HG02852 (cell line): Measurements from ENCODE around the gene ZFYVE28.
A peak's percentile ranks its signal among the peaks of the same experiment; 100 is the strongest.

ENCODE experiments used
- ATAC-seq: cut with Tn5 transposase; IDR thresholded peaks from one replicate; pipeline ENCODE4 v1.9.1; 2021; ENCODE audit warnings: mild to moderate bottlenecking, moderate library complexity; ENCODE audit not compliant: unreplicated experiment

The ZFYVE28 gene

DNA sequence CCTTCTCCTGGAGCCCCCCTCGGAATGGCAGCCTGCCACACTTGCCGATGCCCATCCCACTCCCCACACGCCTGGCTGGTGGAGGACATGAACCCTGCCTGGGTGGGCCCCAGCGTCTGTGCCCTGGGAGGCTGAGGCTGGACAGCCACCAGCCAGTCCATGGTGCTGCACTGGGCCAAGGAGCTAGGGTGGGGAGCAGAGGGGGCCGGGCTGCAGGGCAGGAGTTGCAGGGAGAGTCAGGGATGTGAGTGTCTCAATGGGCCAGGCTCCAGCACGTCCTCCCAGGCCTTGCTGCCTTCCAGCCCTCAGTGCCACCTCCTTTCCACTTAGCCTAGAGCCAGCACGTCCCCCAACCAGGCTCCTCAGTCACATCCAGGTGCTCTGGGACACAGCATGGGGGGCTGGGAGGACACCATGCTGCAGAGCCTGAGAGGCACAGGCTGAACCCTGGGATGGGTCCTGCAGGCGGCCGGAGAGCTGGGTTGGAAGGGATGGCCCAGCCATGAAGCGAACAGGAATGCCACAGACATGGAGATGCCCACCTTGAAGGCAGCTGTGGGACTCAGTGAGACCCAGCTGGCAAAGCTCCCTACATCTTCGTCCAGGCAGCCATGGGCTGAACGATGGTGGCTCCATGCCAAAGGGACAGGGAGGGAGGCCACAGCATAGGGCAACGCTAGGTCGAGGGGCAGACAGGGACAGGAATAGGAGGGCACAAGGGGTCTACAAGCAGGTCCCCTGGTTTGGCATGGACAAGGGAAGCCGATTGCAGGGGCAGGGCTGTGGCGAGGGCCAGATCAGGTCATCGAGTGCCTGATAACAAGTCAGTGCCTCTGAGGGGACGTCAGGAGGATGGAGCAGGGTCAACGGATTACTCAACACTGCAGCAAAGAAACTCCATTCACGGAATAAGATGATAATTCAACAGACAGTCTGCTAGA is 126.5 kb downstream of the ZFYVE28 start:
- ATAC-seq = no peak

GRCh38 chr4:2290974-2291704 is 127.3 kb downstream of the ZFYVE28 start:
- no peak for ATAC-seq

- ATAC-seq = no peak
These were observed 128.0 kb downstream of the ZFYVE28 start for GRCh38 chr4:2290488-2290887.

GRCh38 chr4:2289955-2290333 is 128.5 kb downstream of the ZFYVE28 start:
- no peak for ATAC-seq

GRCh38 chr4:2289311-2289954 is 129.0 kb downstream of the ZFYVE28 start:
- no peak for ATAC-seq

GRCh38 chr4:2288051-2288541 is 130.3 kb downstream of the ZFYVE28 start:
- no peak for ATAC-seq

DNA sequence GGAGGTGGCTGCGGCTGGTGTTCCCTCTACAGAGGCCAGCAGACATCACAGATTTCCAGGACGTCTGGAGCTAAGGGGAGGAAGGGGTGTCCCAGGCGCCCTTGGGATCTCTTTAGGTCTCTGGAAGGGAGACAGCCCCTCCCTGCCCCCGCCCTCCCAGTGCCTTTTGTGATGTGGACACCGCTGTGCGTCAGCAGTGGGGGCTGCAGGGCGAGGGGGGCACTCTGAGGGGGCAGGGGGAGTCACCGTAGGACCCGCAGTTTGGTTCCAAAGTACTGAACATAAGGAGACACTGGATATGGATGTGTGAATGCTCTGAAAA is 130.9 kb downstream of the ZFYVE28 start:
- no peak for ATAC-seq

DNA sequence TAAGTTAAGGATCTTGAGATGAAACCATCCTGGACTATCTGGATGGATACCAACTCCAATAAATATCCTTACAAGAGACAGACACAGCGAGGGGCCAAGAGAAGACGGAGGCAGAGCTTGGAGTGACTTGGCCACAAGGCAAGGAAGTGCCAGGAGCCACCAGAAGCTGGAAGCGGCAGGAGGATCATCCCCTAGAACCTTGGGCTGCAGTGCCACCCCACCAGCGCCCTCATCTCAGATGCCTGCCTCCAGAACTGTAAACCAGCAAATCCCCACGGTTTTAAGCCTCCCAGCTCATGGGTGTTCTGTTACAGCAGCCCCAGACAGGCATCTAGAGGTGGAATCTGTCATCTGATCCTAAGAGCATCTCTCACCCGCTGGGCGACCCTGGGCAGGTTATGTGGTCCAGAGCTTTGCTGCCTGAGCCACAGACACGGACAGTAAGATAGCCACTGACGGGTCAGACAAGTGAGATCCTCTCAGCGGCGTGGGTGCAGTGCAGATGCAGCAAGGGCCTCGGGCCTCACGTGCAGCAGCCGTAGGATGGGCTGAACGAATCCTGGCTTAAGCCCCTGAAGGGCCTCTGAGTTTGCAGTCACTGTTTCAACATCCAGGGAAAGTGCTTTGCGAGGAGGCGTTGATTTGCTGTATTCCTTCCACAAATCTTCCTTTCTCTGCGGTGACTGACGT is 131.4 kb downstream of the ZFYVE28 start:
- ATAC-seq = no peak

DNA sequence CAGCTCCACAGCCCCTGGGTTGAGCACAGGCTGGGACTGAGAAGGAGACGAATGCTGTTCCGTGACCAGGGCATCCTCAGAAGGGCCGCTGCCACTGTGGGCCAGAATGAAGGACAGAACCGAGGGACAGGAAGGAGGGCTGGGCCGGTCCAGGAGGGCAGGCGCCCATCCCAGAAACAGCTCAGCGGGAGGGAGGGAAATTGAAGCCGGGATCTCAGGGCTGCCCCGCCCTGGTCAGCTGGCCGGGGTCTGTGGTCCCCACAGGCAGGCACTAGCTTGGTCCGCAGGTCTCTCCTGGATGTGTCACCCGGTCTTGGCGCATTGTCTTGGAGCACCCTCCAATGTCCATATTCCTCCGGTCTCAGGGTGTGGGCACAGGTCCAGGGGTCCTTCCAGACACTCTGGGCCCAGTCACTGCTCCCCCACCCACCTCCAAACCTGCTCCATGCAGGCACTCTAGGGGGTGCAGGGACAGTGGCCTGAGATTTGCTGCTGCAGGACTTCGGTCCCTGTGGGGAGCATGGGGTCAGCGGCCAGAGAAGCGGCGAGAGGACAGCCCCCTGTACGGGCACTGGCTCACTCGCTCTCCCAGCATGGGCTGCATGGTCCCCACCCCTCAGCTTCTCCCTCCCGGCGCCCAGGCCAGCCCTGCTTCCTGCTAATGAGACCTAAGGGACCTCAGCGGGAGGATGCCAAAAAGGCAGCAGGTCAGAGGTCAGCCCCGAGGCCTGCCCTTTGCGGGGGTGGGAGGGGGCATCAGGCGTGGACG is 132.6 kb downstream of the ZFYVE28 start:
- ATAC-seq = no peak

DNA sequence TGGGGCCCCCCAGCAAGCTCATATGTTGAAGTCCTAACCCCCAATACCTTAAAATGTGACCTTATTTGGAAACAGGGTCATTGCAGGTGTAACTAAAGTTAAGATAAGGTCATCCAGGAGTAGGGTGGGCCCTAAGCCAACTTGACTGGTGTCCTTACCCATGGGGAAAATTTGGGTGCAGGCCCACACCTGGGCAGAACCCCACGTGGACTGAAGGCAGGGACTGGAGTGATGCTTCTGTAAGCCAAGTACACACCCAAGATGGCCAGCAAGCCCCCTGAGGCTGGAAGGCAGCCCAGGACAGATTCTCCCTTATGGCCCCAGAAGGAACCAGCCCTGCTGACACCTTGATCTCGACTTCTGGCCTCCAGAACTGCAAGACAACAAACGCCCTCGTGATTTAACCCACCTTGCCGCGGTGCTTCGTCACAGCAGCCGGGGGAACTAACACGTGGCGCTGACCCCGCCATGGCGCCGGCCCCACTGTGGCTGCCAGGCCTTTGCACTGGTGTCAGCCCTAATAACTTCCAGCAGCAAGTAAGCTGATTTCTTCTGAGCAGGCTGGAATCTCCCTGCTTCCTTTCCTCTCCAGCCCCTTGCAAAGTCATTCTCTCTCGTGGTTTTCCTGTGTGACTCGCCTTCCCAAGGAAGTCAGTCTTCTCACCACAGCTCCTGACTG is 133.4 kb downstream of the ZFYVE28 start:
- ATAC-seq = no peak

DNA sequence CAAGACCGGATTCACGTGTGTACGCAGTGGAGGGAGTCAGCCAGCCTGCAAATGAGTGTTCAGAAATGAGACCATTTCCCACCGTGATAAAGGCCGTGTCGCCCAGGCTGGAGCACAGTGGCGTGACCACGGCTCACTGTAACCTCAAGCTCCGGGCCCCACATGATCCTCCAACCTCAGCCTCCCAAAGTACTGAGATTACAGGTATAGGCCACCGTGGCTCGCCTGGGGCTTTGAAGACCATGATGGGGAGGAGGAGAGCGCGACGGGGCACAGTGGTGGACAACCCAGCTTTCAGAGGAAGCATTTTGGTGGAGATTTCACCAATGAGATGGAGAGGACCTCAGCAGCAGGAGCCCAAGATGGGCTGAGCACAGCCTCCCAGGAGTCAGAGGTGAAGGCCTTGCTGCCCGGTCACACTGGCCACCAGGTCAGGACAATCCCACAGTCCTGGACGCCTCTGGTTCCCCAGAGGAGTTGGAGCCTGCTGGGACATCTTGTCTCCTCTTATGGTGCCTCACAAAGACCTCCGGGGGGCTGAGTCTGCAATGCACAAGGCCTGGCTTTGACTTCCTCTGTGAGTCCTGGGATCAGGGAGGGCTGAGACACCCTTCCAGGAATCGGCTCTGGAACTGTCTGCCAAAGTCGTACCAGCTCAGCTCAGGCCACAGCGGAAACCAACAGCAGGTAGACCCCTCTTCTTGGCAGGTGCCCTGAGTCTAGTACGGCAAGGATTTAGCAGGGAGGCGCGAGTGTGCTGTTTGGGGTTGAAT is 134.1 kb downstream of the ZFYVE28 start:
- ATAC-seq = no peak

- ATAC-seq = no peak
These were observed 135.2 kb downstream of the ZFYVE28 start for GRCh38 chr4:2283199-2283711.

- ATAC-seq = peak; percentile 51
These were observed 136.7 kb downstream of the ZFYVE28 start for GRCh38 chr4:2281575-2282343.

- no peak for ATAC-seq
These were observed 137.7 kb downstream of the ZFYVE28 start for GRCh38 chr4:2280531-2281300.

GRCh38 chr4:2277956-2278355 is 140.5 kb downstream of the ZFYVE28 start:
- ATAC-seq = no peak

- ATAC-seq = no peak
These were observed 141.7 kb downstream of the ZFYVE28 start for GRCh38 chr4:2276581-2277325.
